Aortic smooth muscle cell (primary cell): ENCODE results near the gene OR11H6. TPM values are rescaled to one million over a fixed set of nuclear protein-coding genes. Genes with fewer than 3 reads are reported as not detected.

ENCODE experiments used
- total RNA-seq: library from RNA; depleted of rRNA; stranded (reverse); fragments of >200 nt; gene quantifications from 2 replicates; pipeline ENCODE4 v1.2.3, GENCODE V29; 2014

Gene OR11H6
- total RNA-seq: not detected in 2 replicates

GRCh38 chr14:20223410-20223809 is at the start of gene OR11H6:
Gene OR11H6, plus strand, starts transcription at chr14:20223710. Its CDS starts 0 bp downstream, at chr14:20223710.

GRCh38 chr14:20190596-20190995 is 32.9 kb upstream of the OR11H6 start, which contains the start of gene OR11G2:
Gene OR11G2, plus strand, starts transcription at chr14:20190896. Its CDS starts 6,542 bp downstream, at chr14:20197438.

GRCh38 chr14:20228681-20229080 is 5.2 kb downstream of the OR11H6 start, which contains the start of gene OR11H7:
Gene OR11H7, plus strand, starts transcription at chr14:20228981.

Other genes with a start within 250 kb of the OR11H6 start
- not detected in 2 replicates for gene OR4K15, start 248.1 kb upstream of the OR11H6 start, total RNA-seq
- gene OR4Q2, start 221.5 kb upstream of the OR11H6 start, total RNA-seq: not detected in 2 replicates
- not detected in 2 replicates for gene OR4K14, start 204.4 kb upstream of the OR11H6 start, total RNA-seq
- not detected in 2 replicates for gene OR4K13, start 187.7 kb upstream of the OR11H6 start, total RNA-seq
- gene OR4L1, start 163.7 kb upstream of the OR11H6 start, total RNA-seq: not detected in 2 replicates
- not detected in 2 replicates for gene OR4K17, start 113.0 kb upstream of the OR11H6 start, total RNA-seq
- not detected in 2 replicates for gene OR4N5, start 84.9 kb upstream of the OR11H6 start, total RNA-seq
- gene OR11G2, start 32.8 kb upstream of the OR11H6 start, total RNA-seq: not detected in 2 replicates
- not detected in 2 replicates for gene OR11H7, start 5.3 kb downstream of the OR11H6 start, total RNA-seq
- gene OR11H4, start 15.6 kb downstream of the OR11H6 start, total RNA-seq: not detected in 2 replicates
- gene TTC5, start 82.2 kb downstream of the OR11H6 start, total RNA-seq: 30.5 and 32.1 TPM in 2 replicates
- 25.1 and 27.9 TPM in 2 replicates for gene CCNB1IP1, start 109.6 kb downstream of the OR11H6 start, total RNA-seq
- 7.9 and 9.2 TPM in 2 replicates for gene PARP2, start 119.9 kb downstream of the OR11H6 start, total RNA-seq
- gene TEP1, start 189.8 kb downstream of the OR11H6 start, total RNA-seq: 14.9 and 18.5 TPM in 2 replicates
- gene KLHL33, start 212.5 kb downstream of the OR11H6 start, total RNA-seq: 0.06 and 0.13 TPM in 2 replicates
- 23.9 and 49.0 TPM in 2 replicates for gene OSGEP, start 231.1 kb downstream of the OR11H6 start, total RNA-seq
- gene APEX1, start 231.5 kb downstream of the OR11H6 start, total RNA-seq: 29.6 and 62.0 TPM in 2 replicates
- 21.5 and 21.7 TPM in 2 replicates for gene PIP4P1, start 237.7 kb downstream of the OR11H6 start, total RNA-seq
- 48.2 and 64.6 TPM in 2 replicates for gene PNP, start 245.7 kb downstream of the OR11H6 start, total RNA-seq